IMR-90 (cell line): ENCODE measurements around the gene NCAM1. TPM values are rescaled to one million over a fixed set of nuclear protein-coding genes. Genes with fewer than 3 reads are reported as not detected.

ENCODE experiments used
- ATAC-seq: fragments of 200-7000 bp; cut with Tn5 transposase; 2 replicates; pipeline ENCODE4 v1.9.1; 2020; ENCODE audit warnings: low read depth, mild to moderate bottlenecking, moderate library complexity
- BruUV-seq: library from RNA; stranded (reverse); fragments of 400-500 nt; replicated peaks from 2 replicates; lab custom pipeline; 2021; lab: Mats Ljungman, UMichigan
- CTCF ChIA-PET: fragments of 300-600 bp; formaldehyde crosslinking; extraction: SDS; loops from one replicate; lab custom pipeline; 2021; ENCODE audit warnings: antibody characterized with exemption; lab: Yijun Ruan, JAX
- POLR2A ChIA-PET: fragments of 300-600 bp; sonication (Branson Sonifier 250); formaldehyde crosslinking; loops from one replicate; lab custom pipeline; 2022; ENCODE audit warnings: antibody characterized with exemption; ENCODE audit not compliant: unreplicated experiment; lab: Charles Lee
- DNase-seq: peaks from one replicate; pipeline ENCODE4 v3.0.0; 2013
- H2AFZ ChIP-seq: replicated peaks from 2 replicates; pipeline ENCODE3; 2013; ENCODE audit warnings: low read length, mild to moderate bottlenecking; ENCODE audit not compliant: poor library complexity
- H2AK5ac ChIP-seq: 2 replicates; pipeline ENCODE4 v1.6.1; 2013; ENCODE audit warnings: low read depth, low read length, inconsistent platforms
- H2AK9ac ChIP-seq: replicated peaks from 2 replicates; pipeline ENCODE3; 2013; ENCODE audit warnings: mild to moderate bottlenecking, low read depth, low read length, moderate library complexity; ENCODE audit not compliant: poor library complexity
- H2BK120ac ChIP-seq: 2 replicates; pipeline ENCODE4 v1.6.1; 2013; ENCODE audit warnings: low read depth, low read length, inconsistent platforms
- H2BK15ac ChIP-seq: 3 replicates; pipeline ENCODE4 v1.6.1; 2013; ENCODE audit warnings: low read depth, low read length, inconsistent platforms
- H2BK20ac ChIP-seq: 2 replicates; pipeline ENCODE4 v1.6.1; 2013; ENCODE audit warnings: low read depth, mild to moderate bottlenecking, inconsistent platforms, low read length, moderate library complexity
- H2BK5ac ChIP-seq: 2 replicates; pipeline ENCODE4 v1.6.1; 2013; ENCODE audit warnings: mild to moderate bottlenecking, low read depth, low read length, inconsistent platforms; ENCODE audit not compliant: poor library complexity, severe bottlenecking
- H3K14ac ChIP-seq: replicated peaks from 2 replicates; pipeline ENCODE4 v1.6.1; 2013; ENCODE audit warnings: low read depth, low read length, inconsistent platforms
- H3K18ac ChIP-seq: 2 replicates; pipeline ENCODE4 v1.6.1; 2013; ENCODE audit warnings: low read depth, low read length, control low read depth
- H3K23ac ChIP-seq: 2 replicates; pipeline ENCODE4 v1.6.1; 2013; ENCODE audit warnings: low read depth, low read length, inconsistent platforms
- H3K27ac ChIP-seq: 2 replicates; pipeline ENCODE4 v1.5.1; 2013; ENCODE audit warnings: mild to moderate bottlenecking, control low read depth, low read length; ENCODE audit not compliant: insufficient read depth
- H3K27me3 ChIP-seq: 2 replicates; pipeline ENCODE4 v1.6.1; 2013; ENCODE audit warnings: low read length; ENCODE audit not compliant: control insufficient read depth, insufficient read depth
- H3K36me3 ChIP-seq: 2 replicates; pipeline ENCODE4 v1.6.1; 2013; ENCODE audit warnings: low read length, mixed read lengths; ENCODE audit not compliant: control insufficient read depth, insufficient read depth
- H3K4ac ChIP-seq: 2 replicates; pipeline ENCODE4 v1.6.1; 2013; ENCODE audit warnings: low read depth, low read length, inconsistent platforms
- H3K4me1 ChIP-seq: 2 replicates; pipeline ENCODE4 v1.6.1; 2013; ENCODE audit warnings: low read length, mixed read lengths; ENCODE audit not compliant: control insufficient read depth, insufficient read depth
- H3K4me2 ChIP-seq: 2 replicates; pipeline ENCODE4 v1.6.1; 2013; ENCODE audit warnings: low read depth, mild to moderate bottlenecking, control low read depth, low read length, moderate library complexity
- H3K4me3 ChIP-seq: 2 replicates; pipeline ENCODE4 v1.5.1; 2013; ENCODE audit warnings: low read depth, mild to moderate bottlenecking, control low read depth, low read length, moderate library complexity; ENCODE audit not compliant: insufficient read depth
- H3K56ac ChIP-seq: 2 replicates; pipeline ENCODE4 v1.6.1; 2013; ENCODE audit warnings: low read length, inconsistent platforms; ENCODE audit not compliant: insufficient read depth; ENCODE audit errors: extremely low read depth
- H3K79me1 ChIP-seq, 2 experiments: 2 replicates each; pipeline ENCODE4 v1.6.1; 2013; ENCODE audit warnings: low read length in 2 of 2, inconsistent platforms in 1 of 2, low read depth in 1 of 2
- H3K9ac ChIP-seq: 2 replicates; pipeline ENCODE4 v1.6.1; 2013; ENCODE audit warnings: low read depth, low read length, control low read depth
- H3K9me1 ChIP-seq: 2 replicates; pipeline ENCODE4 v1.6.1; 2013; ENCODE audit warnings: low read length, inconsistent platforms; ENCODE audit not compliant: insufficient read depth
- H3K9me3 ChIP-seq: 2 replicates; pipeline ENCODE4 v1.6.1; 2013; ENCODE audit warnings: low read length; ENCODE audit not compliant: control insufficient read depth, insufficient read depth
- H4K20me1 ChIP-seq: 2 replicates; pipeline ENCODE4 v1.6.1; 2013; ENCODE audit warnings: low read length, inconsistent platforms; ENCODE audit not compliant: insufficient read depth
- H4K5ac ChIP-seq: 2 replicates; pipeline ENCODE4 v1.6.1; 2013; ENCODE audit warnings: mild to moderate bottlenecking, low read depth, low read length, control low read depth
- H4K8ac ChIP-seq, 2 experiments: 2 replicates each; pipeline ENCODE4 v1.6.1; 2013; ENCODE audit warnings: low read depth in 2 of 2, low read length in 2 of 2, control low read depth in 1 of 2, inconsistent platforms in 1 of 2
- H4K91ac ChIP-seq: 2 replicates; pipeline ENCODE4 v1.6.1; 2013; ENCODE audit warnings: low read depth, low read length, inconsistent platforms; ENCODE audit not compliant: insufficient read depth
- BHLHE40 ChIP-seq: fragments of 150-350 bp; IDR thresholded peaks from 2 replicates; pipeline ENCODE4 v1.6.1; 2016; ENCODE audit warnings: mild to moderate bottlenecking, low read depth, low read length
- CEBPB ChIP-seq: IDR thresholded peaks from 2 replicates; pipeline ENCODE4 v1.6.1; 2012; ENCODE audit warnings: low read depth, low read length, improper control_type of control experiment
- CHD1 ChIP-seq: IDR thresholded peaks from 2 replicates; pipeline ENCODE4 v1.6.1; 2012; ENCODE audit warnings: low read depth, low read length, improper control_type of control experiment
- CTCF ChIP-seq: conservative IDR thresholded peaks from 2 replicates; pipeline ENCODE4 v1.5.1; 2012; ENCODE audit warnings: mild to moderate bottlenecking, low read depth, low read length, improper control_type of control experiment
- FOS ChIP-seq: fragments of 150-350 bp; IDR thresholded peaks from 2 replicates; pipeline ENCODE4 v1.6.1; 2016; ENCODE audit warnings: low read depth, low read length
- NFE2L2 ChIP-seq: fragments of 150-350 bp; IDR thresholded peaks from 2 replicates; pipeline ENCODE4 v1.6.1; 2016; ENCODE audit warnings: low read depth, mild to moderate bottlenecking, low read length
- POLR2A ChIP-seq: IDR thresholded peaks from 2 replicates; pipeline ENCODE4 v1.6.1; 2012; ENCODE audit warnings: mild to moderate bottlenecking, low read depth, low read length
- RAD21 ChIP-seq: IDR thresholded peaks from 2 replicates; pipeline ENCODE4 v1.6.1; 2012; ENCODE audit warnings: low read length, improper control_type of control experiment
- RCOR1 ChIP-seq: IDR thresholded peaks from 2 replicates; pipeline ENCODE4 v1.6.1; 2012; ENCODE audit warnings: mild to moderate bottlenecking, low read length, improper control_type of control experiment; ENCODE audit not compliant: insufficient replicate concordance
- RFX5 ChIP-seq: IDR thresholded peaks from 2 replicates; pipeline ENCODE4 v1.8.0; 2012; ENCODE audit warnings: low read depth, mild to moderate bottlenecking, low read length, moderate library complexity
- SMC3 ChIP-seq: fragments of 150-350 bp; IDR thresholded peaks from 2 replicates; pipeline ENCODE4 v1.6.1; 2016; ENCODE audit warnings: low read depth, mild to moderate bottlenecking, antibody characterized with exemption, low read length, moderate library complexity
- WGBS, 2 experiments: methylation state at CpG; one replicate each; pipeline versions ENCODE4 v1.1.5 to v1.1.7; 2013; ENCODE audit warnings: missing lambda C conversion rate in 2 of 2; ENCODE audit not compliant: insufficient read length in 1 of 2; ENCODE audit errors: extremely low coverage in 2 of 2; 5-methylcytosine and 5-hydroxymethylcytosine counted together
- dilution Hi-C: fragments of 300-500 bp; cut with HindIII; formaldehyde crosslinking; loops from one replicate; pipeline ENCODE4 v1.14.3; 2018; ENCODE audit warnings: low sequenced_read_pairs; ENCODE audit not compliant: unreplicated experiment
- in situ Hi-C: fragments of 300-500 bp; cut with MboI; formaldehyde crosslinking; loops from 3 replicates; pipeline ENCODE4 v1.14.3; 2019; ENCODE audit warnings: low sequenced_read_pairs, inconsistent platforms, mixed read lengths
- intact Hi-C: fragments of 100-400 bp; cut with micrococcal nuclease; formaldehyde crosslinking; loops from 2 replicates; pipeline ENCODE4 v1.10.0; 2022
- polyA plus RNA-seq, 3 experiments: library from polyadenylated mRNA; depleted of rRNA; stranded (reverse); fragments of >200 nt; gene quantifications; 2 replicates each; pipeline ENCODE4 v1.2.3, GENCODE V29; 2012; ENCODE audit warnings: low replicate concordance in 1 of 3
- total RNA-seq: library from RNA; depleted of rRNA; stranded (reverse); fragments of >200 nt; gene quantifications from 2 replicates; pipeline ENCODE4 v1.2.3, GENCODE V29; 2012
- TF ChIP-seq, protein P1 (sequence below): fragments of 150-350 bp; IDR thresholded peaks from 2 replicates; pipeline ENCODE4 v1.6.1; 2017; ENCODE audit warnings: mild to moderate bottlenecking, antibody characterized with exemption, low read length, low read depth

Gene NCAM1
- total and polyA plus RNA-seq, 2 of the 4 experiments (the other 2 are of a cell fraction): 0.09 to 0.18 TPM

DNA sequence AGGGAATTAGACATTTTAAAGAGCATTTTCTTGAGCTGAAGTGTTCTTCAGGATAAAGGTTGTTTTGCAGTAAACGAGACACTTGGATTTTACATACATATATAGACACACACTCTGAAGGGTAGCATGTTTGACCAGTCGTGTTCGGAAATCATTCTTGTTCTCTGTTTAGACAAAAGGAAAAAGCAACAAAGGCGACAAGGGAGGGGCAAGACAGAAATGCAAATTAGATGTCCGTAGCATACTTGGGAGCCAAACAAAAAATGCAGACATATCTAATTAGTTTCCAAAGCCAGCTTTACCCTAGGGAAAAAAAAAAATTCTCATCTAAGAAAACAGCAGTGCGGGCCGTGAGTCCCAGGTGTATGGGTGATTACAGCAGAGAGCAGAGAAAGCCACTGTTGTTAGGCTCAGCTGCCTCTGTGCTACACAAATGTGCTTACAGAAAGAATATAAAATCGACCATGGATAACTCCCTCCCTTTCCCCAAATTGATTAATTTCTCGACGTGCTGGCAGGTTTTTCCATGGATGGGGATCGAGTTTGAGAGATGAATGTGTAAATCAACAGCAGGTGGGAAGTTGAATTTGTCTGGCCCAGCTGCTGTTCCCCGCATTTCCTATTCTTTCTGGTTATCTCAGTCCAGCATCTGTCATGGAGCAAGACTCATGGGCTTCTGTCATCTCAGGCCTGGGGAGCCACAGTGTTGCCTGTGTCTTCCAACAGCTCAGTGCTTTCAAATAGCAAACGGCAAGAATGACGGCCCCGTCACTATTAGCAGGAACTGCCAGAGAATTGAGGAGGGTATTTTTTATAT, 176.7 kb downstream of the NCAM1 start (continued):
- no peak for TF ChIP-seq RAD21

DNA sequence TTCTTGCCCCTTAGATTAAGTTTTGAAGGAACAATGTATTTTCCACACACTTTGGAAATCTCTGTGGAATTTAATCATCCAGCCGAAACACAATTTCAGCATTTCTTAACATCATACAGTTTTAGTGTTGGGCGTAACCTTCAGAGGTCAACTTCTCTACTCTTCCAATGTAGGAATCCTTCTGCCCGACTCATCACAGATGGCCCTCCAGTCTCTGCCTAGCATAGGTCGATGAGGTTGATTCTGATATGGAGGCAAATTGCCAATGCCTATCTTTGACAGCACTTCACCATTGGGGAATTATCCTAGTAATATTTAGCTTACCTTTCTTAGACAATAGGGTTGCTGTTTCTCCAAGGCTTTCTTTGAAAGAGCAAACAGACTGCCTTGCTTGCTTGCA, 177.5 kb downstream of the NCAM1 start:
- H3K4me3 ChIP-seq: no peak overlapping the region
- no peak overlapping the region for H3K9ac ChIP-seq
- in situ Hi-C loops (no loop called here), intact Hi-C loops (no loop called here), dilution Hi-C loops (no loop called here)
- no peak overlapping the region for H2AFZ ChIP-seq
- ChIA-PET CTCF (no interaction called here), POLR2A (no interaction called here)
- ATAC-seq (no peak), DNase-seq (no peak)
- no peak overlapping the region for H3K14ac ChIP-seq
- no peak overlapping the region for H2BK5ac ChIP-seq
- H2BK20ac ChIP-seq: no peak overlapping the region
- no peak overlapping the region for H4K91ac ChIP-seq
- H3K79me1 ChIP-seq: no peaks in the 10 kb centered on the region
- H3K9me1 ChIP-seq: no peaks in the 10 kb centered on the region
- H3K27ac ChIP-seq: no peak overlapping the region
- H2AK9ac ChIP-seq: no peak overlapping the region
- H3K4me2 ChIP-seq: no peak overlapping the region
- no peak overlapping the region for H3K4ac ChIP-seq
- no peak overlapping the region for H3K23ac ChIP-seq
- H2BK120ac ChIP-seq: no peak overlapping the region
- H3K27me3 ChIP-seq: no peaks in the 10 kb centered on the region
- no peaks in the 10 kb centered on the region for H3K4me1 ChIP-seq
- no peak overlapping the region for H4K5ac ChIP-seq
- H4K20me1 ChIP-seq: no peaks in the 10 kb centered on the region
- no peak overlapping the region for H3K56ac ChIP-seq
- TF ChIP-seq RFX5 (no peak), RCOR1 (no peak), SMC3 (no peak), POLR2A (no peak), FOS (no peak), NFE2L2 (no peak), CEBPB (no peak), CTCF (no peak), CHD1 (no peak), BHLHE40 (no peak)
- TF ChIP-seq, protein P1, sequence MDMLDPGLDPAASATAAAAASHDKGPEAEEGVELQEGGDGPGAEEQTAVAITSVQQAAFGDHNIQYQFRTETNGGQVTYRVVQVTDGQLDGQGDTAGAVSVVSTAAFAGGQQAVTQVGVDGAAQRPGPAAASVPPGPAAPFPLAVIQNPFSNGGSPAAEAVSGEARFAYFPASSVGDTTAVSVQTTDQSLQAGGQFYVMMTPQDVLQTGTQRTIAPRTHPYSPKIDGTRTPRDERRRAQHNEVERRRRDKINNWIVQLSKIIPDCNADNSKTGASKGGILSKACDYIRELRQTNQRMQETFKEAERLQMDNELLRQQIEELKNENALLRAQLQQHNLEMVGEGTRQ: no peak
- no peak overlapping the region for H4K8ac ChIP-seq
- no peaks in the 10 kb centered on the region for H3K36me3 ChIP-seq
- no peak overlapping the region for H2AK5ac ChIP-seq
- H3K9me3 ChIP-seq: peaks cover 1% of the 10 kb centered on the region; the same call in 1 of the 2 replicates
- WGBS, 2 experiments: no CpG with 5 or more reads among the region's 4 CpGs
- H2BK15ac ChIP-seq: no peak overlapping the region
- BruUV-seq: no TSS peak
- H3K18ac ChIP-seq: no peak overlapping the region
